HG02970 (cell line): ENCODE measurements around the gene ASS1.

Experiments
- ATAC-seq: cut with Tn5 transposase; IDR thresholded peaks from one replicate; pipeline ENCODE4 v1.9.1; 2021; ENCODE audit warnings: mild to moderate bottlenecking, moderate library complexity, moderate number of reproducible peaks; ENCODE audit not compliant: unreplicated experiment, low FRiP score

The ASS1 gene

DNA sequence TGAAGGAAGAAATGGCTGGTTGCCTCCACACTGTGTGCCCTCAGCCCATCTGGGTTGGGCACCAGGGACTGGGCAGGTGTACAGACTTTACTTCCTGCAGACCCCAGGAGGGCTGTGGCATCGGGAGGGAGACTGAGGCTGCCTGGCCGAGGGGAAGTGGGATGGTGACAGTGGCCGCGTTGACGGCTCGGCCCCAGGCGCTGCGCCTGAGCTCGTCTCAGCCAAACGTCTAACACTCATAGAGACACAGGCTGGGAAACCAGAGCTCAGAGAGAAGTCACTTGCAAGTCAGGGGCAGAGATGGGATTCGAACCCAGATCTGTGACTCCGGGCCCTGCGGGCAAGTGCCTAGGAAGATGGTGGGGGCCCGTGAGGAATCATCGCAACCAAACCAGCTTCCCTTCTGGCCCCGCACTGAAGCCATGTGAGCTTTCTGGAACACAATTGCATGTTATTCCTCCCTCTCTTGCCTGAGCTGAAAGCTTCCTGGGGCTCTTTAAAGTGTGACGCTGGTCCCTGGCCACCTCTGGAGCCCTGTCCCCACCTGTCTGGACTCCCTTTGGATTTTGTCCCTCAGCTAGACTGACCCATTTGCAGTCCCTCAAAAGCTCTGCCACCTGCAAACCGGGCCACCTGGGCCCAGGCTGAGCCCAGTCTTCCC is 81.6 kb downstream of the ASS1 start:
- ATAC-seq = no peak

DNA sequence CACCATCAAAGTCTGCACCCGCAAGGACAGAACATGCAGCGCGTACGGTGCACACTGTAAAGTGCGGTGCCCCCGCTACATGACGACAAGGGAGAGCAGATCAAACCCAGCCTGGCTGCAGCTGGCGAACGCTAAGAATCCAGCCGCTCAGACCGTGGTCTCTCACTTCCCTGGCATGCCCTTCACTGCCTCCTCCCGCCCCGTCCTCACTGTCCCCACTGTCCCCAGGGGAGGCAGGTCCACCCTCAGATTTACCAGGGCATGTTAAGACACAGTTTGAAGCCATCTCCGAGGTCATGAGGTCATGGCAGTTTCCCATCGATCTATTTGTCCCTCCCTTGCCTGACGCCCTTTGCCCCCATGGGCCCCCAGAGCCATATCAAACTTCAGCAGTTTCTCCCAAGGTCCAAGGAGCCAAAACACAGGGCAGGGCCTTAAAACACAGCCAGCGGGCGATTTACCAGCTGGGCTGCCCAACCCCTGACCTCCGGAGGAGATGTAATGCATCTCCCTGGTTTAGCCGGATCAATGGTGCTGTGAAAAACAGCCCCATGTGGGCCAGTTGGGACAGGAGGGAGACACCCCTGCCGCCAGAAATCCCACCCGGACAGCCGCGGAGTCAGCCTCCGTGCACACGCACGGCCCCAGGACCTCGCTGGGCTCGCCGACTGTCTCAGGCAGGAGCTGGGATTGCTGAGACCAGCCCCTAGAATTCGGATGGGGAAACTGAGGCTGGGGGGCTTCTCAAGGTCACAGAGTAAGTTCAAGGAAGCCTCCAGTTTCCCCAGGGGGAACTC is 82.3 kb downstream of the ASS1 start:
- no peak for ATAC-seq

DNA sequence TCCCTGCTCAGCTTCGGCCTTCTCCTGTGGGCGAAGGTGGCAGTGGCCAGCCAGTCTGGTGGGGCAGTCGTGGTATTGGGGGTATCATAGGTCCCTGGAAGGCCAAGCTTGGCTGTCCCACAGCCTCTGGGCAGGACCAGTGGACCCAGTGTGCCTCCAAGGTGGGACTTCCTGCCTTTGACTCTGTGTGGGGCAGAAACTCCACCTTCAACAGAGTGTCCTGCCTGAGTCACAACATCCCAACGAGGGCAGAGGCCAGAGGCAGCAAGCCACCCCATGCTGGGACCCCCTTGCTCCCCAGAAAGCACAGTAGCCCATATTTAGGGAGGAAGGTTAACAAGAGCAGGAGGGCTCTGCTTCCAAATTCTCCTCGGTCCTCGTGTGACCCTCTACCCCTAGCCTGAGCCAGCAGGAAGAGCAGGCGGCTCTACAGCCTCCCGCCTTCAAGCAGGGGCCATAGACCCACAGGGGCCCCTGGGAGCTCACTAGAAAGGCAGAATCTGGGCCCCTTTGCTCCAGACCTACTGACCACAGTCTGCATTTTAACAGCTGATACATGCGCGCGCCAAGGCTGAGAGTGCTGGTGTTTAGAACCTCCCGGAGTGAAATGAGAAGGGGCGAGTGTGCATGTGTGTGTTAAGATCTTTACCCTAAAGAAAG is 83.0 kb downstream of the ASS1 start:
- ATAC-seq = no peak

DNA sequence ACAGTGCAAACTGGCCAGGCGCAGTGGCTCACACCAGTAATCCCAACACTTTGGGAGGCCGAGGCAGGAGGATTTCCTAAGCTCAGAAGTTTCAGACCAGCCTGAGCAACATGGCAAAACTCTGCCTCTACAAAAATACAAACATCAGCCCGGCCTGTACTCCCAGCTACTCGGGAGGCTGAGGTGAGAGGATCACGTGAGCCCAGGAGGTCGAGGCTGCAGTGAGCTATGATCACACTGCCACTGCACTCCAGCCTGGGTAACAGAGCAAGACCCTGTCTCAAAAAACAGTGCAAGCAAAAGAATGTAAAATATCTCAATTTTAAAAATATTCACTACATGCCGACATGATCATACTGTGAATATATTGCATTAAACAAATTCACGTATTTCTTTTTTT is 83.9 kb downstream of the ASS1 start:
- no peak for ATAC-seq

DNA sequence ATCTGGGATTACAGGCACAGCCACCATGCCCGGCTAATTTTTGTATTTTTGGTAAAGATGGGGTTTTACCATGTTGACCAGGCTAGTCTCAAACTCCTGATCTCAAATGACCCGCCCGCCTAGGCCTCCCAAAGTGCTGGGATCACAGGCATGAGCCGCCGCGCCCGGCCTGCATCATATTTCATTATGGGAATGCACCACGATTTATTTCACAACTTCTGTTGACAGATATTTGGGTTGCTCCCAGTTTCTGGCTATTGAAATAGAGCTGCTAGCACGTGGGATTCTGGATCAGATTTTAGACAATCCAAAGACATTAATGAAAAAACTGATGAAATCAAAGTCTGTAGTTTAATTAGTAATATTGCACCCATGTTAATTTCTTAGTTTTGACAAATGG is 86.2 kb downstream of the ASS1 start:
- no peak for ATAC-seq

DNA sequence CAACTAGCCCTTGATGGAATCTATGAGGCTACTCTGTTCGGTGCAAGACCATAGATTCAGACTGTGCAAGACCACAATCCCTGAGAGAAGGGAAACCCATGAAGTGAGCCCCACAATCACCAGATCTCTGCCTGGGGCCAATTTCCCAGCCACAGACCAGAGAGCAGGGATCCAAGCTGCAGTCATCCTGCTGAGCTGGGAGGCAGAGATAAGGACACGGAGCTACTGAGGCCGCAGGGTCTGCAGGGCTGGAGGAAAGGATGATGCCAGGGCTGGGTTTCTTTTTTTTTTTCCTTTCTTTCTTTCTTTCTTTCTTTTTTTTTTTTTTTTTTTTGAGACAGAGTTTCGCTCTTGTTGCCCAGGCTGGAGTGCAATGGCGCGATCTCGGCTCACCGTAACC is 86.9 kb downstream of the ASS1 start:
- no peak for ATAC-seq

DNA sequence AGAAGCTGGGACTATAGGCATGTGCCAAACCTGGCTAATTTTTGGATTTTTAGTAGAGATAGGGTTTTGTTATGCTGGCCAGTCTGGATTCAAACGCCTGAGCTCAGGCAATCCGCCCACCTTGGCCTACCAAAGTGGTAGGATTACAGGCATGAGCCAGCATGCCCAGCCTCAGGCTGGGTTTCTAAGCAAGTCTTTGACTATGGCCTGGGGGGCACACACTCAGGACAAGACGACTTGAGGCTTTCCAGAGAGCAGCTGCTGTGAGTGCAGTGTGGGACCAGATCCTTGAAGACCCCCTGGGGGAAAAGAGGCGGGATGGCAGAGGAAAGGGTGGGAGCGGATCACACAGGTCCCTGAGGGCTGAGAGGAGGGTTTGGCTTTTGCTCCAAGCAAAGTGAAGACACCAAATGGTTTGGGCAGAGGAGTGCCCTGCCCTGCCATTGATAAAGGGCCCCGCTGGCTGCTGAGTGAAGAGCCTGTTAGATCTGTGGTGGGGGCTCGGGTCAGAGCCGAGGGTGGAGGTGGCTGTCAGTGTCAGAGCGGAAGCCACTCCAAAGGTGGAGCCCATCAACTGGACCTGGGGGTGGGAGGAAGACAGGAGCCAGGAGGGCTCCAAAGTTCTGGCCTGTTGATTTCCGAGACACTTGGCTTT is 87.8 kb downstream of the ASS1 start:
- ATAC-seq = no peak

DNA sequence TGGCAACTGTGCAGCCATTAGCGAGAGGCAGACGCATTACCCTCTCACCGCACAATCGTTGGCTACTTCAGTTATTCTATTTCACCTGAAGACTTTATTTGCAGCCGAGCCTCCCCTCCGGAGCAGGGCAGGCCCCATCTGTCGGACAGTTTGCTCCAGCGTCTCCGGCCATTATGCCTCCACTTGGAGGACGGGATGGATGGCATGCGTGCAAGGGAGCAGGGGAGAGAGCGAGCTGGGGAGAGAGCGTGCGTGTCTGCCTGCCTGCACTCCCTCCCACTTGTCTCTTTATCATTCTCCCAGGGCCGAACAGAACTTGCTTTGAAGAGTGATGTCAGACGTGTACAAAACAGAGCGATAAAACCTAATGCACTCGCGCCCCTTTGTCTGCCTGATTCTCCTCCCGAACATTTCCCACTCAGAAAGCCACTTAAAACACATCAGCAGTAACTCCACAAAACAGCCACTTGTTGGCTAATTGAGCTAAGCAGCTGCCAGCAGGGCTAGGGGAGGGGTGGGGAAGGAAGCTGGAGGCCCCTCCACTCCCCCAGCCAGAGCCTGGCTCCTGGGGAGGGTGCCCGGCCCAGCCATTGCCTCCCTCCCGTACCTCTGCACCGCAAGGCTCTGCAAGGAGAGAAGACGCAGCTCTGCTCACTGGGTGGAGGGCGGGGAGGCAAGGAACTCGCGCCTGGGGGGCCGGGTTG is 91.2 kb downstream of the ASS1 start:
- ATAC-seq = no peak

DNA sequence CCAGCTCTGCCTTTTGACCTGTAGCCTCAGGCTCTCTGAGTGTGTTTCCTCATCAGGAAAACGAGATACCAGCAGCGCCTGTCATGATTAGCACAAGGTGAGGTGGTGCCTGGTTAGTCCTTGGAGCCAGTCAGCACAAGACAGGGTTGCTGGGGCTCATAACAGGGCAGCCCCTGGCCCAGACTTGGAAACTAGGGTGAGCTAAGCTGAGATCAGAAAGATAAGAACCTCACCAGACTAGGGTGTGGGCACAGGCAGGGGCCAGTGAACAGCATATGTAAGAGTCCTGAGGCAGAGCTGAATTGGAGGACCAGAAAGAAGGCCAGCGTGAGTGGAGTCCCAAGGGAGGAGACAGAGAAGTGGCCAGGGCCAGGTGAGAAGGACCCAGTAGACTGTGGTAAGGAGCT is 91.9 kb downstream of the ASS1 start:
- no peak for ATAC-seq

DNA sequence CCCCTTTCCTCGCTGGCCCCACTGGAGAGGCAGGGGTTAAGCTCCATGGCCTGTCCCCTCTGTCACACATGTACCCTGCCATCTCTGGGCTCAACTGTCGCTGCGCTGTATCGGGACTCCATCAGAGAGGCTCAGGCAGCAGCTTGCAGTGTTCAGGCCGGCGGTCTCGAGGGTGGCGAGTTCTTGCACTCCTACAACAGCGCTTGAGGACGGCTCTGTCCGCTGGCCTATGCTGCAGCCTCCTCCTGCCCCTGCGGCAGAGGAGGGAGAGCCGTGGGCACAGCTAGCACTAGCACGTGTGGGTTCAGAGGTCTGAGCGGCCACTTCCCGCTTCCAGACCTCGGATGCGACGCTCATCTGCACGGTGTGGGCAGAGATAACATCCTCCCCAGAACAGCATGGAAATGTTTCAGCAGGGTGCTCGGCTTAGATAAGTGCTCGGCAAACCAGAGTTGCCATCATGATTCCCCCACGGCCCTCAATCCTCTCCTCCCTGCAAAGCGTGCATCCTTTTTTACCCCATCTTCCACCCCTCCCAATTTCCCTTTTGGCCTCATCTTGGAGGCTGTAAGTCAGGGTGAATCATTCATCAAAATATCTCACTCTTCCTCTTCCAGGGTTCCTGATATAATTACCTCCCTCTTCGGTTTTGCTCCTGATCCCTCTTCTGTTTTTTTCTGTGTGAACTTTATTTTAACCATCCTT is 92.7 kb downstream of the ASS1 start:
- no peak for ATAC-seq

DNA sequence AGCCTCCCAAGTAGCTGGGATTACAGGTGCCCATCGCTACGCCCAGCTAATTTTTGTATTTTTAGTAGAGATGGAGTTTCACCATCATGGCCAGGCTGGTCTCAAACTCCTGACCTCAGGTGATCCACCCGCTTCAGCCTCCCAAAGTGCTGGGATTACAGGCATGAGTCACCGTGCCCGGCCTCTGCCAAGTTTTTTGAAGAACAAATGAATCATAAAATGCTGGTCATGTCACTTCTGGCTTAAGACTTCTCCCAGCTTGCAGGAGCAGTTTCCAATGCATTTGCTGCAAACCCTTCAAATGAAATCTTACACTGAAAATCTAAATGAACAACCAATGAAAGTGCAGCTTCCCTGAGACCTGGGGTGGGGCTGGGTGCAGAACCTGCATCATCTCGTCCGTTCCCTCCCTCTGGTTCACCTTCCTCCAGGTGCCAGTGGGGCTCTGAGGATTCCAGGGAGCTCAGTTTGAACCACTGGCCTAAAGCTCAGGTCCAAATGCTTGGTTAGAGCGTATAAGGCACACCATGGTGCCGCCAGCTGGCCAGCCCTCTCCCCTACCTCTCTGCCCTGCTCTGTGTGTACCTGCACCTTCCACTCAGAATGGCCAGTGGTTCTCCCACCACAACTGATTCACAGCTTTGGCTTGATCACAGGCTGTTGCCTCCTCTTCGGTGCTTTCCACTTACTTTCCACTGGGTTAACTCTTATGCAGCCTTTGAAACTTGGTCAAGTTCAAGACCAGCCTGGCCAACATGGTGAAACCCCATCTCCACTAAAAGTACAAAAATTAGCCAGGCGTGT is 94.9 kb downstream of the ASS1 start:
- ATAC-seq = no peak

DNA sequence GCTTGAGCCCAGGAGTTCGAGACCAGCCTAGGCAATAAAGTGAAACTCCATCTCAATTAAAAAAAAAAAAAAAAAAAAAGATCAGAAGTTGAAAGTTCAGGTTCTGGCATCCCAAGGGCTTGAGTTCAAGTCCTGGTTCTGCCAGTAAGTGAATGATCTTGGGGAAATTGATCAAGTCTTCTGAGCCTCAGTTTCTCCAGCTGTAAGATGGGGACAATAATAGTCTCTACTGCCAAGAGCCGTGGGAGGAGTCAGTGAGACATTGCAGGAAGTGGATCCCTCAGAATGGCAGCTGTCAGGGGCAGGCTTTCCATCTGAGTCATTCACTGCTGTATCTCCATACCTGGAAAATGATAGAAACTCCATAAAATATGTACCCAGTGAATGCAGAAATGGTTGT is 96.8 kb downstream of the ASS1 start:
- no peak for ATAC-seq

DNA sequence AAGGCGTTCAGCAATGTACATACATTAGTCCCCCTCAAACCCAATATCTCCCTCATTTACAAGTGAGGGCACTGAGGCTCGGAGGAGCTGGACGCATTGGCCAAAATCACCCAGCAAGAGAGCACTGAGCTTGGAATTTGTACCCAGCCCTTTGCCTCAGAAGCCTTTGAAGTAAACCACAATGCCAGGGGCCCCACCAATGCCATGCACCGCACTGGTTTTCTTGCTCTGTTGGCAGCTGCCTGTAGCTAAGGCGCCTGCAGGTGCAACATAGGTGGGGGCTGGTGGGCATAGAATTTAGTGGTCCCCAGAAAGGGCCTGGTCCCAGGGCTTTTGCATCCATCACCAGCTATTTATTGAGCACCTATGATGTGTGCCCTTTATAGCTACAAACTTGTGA is 97.3 kb downstream of the ASS1 start:
- ATAC-seq = no peak

DNA sequence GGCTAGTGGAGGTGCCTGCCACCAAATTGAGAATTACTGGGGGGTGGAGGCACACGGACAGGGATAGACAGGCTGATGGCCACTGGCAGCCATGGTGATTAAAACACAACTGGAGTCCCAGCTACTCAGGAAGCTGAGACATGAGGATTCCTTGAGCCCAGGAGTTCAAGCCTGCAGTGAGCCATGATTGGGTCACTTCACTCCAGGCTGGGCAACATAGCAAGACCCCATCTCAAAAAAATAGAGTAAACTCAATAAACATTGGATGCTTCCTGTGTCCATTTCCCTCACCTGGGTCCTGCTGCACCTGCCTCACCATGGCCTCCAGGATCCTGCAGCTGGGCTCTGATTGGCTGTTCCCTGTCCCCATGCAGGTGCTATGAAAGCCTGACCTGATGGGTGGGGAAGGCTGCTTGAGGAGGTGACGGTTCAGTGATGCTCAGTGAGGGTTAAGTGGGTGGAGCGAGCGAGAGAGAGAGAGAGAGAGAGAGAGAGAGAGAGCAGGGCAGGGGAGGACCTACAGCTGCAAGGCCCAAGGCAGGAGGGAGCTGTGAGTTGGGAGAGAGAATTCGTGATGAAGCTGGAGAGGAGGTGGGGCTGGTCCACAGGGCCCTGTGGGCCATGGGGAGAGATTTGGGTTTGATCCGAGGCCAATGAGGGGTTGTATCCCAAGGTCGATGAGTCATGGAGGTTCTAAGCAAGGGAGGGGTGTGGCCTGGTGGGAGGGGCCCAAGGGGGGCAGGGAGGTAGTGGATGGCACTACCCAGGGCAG is 97.9 kb downstream of the ASS1 start:
- no peak for ATAC-seq

DNA sequence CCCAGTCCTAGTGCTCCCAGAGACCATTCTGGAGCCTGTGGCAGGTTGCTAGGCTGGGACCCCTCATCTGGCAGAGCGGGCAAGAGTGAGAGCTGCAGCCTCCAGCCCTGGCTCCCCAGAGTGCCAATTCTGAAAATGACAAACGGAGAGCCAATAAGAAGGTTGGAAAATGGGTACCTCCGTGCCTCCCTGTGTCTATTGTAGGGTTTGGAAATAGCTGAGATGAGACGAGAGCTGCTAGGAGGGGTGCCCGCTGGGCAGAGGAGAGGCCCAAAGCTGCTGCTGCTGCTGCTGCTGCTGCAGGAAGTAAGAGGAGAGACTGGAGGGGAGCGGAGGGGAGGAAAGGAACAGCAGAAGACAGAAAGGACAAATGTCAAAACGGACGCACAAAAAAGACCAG is 98.6 kb downstream of the ASS1 start:
- ATAC-seq = no peak

DNA sequence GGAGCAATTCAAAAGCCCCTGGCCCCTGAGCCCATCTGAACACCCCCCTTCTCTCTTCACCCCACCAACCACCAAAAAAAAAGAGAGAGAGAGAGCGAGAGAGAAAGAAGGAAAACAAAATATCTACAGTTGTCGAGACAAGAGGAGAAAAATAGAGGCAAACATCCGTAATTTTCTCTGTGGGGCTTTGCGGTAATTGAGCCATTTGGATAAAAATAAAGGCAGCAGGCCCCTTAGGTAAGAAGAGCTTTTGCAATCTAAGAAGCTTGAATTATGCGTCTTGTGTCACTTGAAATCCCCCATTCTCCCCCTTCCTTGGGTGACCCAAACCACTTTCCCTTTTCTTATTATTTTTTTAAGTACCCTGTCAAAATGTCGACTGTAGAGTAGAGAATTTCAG is 99.1 kb downstream of the ASS1 start:
- no peak for ATAC-seq

DNA sequence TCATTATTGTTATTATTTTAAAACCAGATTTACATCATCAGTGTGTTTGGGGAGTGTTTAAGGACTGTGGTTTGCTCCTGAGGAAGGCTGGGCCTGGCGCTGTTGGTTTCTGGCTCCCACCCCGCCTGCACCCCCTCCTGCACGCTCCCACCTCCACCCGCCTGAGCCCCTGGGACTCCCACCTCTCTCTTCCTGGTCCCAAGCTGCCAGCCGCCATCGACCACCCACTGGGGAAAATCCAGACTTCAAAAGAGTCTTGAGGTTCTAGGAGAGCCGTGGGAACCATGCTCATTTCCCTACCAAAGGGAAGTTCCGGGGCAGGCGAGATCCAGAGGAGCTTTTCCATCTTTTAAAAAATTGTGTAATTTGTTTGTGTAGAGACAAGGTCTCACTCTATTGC is 99.6 kb downstream of the ASS1 start:
- no peak for ATAC-seq

DNA sequence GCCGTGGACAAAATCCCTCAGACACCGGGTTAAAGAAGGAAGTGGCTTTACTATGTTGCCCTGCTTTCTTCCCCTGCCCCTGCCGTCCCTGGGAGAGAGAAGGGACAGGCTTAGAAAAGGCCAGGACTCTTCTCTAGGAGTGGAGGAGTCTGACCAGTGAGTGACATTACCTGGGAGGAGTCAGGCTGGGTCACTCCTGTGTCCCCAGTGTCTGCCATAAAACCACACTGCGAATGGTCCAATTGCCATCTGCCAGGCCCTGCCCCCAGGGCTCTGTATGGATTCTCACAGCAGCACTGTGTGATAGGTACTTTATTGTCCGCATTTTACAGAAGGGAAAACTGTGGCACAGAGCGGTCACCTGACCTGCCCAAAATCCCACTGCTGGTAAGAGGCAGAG is 103.3 kb downstream of the ASS1 start:
- ATAC-seq = no peak
